NCI-H510A (cell line): Measurements from ENCODE around the gene UBE2G2.

Experiments
- DNase-seq: peaks from one replicate; lab custom pipeline; 2025; lab: John Stamatoyannopoulos, UW

UBE2G2 gene

GRCh38 chr21:44724926-44725325, 76.7 kb downstream of the UBE2G2 start:
- no peak for DNase-seq

GRCh38 chr21:44724196-44724595, 77.4 kb downstream of the UBE2G2 start:
- no peak for DNase-seq

GRCh38 chr21:44723177-44724131, 78.2 kb downstream of the UBE2G2 start:
- no peak for DNase-seq

- no peak for DNase-seq
These were observed 78.9 kb downstream of the UBE2G2 start for GRCh38 chr21:44722731-44723130.

- no peak for DNase-seq
These were observed 81.5 kb downstream of the UBE2G2 start for GRCh38 chr21:44720170-44720569.
